GM18505 (cell line): ENCODE measurements around the gene CTNNA1.
"Not testable (repeated sequence)": the region's sequence is repeated elsewhere in the genome, so short reads cannot be mapped to it uniquely, and the experiment has no call there.

Experiments used
- ATAC-seq: cut with Tn5 transposase; IDR thresholded peaks from one replicate; pipeline ENCODE4 v1.9.1; 2021; ENCODE audit not compliant: unreplicated experiment
- POLR2A ChIP-seq: IDR thresholded peaks from 4 replicates; pipeline ENCODE4 v1.6.1; 2011; ENCODE audit warnings: borderline replicate concordance; ENCODE audit not compliant: insufficient read depth, insufficient read length; ENCODE audit errors: extremely low read depth

Gene CTNNA1

GRCh38 chr5:138760448-138761110, 7.4 kb downstream of the CTNNA1 start:
- no peak for TF ChIP-seq POLR2A
- no peak for ATAC-seq

DNA sequence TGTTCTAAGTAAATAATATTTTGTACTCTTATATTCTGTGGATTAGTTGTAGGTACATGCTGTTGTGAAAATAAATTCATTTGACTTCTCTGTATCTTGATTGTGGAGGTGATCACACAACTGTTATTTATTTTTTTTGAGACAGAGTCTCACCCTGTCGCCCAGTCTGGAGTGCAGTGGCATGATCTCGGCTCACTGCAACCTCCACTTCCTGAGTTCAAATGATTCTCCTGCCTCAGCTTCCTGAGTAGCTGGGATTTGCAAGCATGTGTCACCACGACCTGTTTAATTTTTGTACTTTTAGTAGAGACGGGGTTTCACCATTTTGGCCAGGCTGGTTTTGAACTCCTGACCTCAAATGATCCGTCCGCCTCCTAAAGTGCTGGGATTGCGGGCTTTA, 7.9 kb downstream of the CTNNA1 start:
- ATAC-seq = not testable (repeated sequence)

DNA sequence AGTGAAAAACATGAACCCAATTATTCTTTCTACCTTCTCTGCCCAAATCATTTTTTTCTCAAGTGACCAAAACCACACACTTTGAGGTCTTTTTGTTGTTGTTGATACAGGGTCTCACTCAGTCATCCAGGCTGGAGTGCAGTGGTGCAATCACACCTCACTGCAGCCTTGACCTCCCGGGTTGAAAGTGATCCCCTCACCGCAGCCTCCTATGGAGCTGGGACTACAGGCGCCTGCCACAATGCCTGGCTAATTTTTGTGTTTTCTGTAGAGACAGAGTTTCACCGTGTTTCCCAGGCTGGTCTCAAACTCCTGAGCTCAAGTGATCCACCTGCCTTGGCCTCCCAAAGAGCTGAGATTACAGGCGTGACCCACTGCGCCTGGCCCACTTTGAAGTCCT, 8.4 kb downstream of the CTNNA1 start:
- not testable (repeated sequence) for ATAC-seq

GRCh38 chr5:138762110-138762509, 8.9 kb downstream of the CTNNA1 start:
- ATAC-seq = no peak
- no peak for TF ChIP-seq POLR2A

- no peak for TF ChIP-seq POLR2A
- no peak for ATAC-seq
Measured at GRCh38 chr5:138763037-138763778, 10.0 kb downstream of the CTNNA1 start.

DNA sequence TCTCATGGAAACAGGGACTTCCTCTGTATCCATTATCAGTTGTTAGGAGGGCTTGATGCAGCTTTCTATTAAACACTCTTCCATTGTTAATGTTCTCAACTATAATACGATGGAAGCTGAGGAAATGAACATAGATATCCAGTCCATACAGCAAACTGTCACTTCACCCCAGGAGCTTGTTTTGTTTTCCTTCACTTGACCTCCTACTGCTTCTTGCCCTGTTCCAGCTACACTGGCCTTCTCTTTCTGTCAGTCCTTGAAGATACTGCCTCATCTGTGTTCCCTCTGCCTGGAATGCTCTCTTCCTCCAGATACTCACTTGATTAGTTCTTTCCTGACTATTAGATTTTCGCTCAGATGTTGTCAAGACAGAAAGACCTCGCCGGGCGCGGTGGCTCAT, 17.1 kb downstream of the CTNNA1 start:
- TF ChIP-seq POLR2A = no peak
- no peak for ATAC-seq

- no peak for ATAC-seq
- TF ChIP-seq POLR2A = no peak
Measured at GRCh38 chr5:138770977-138771376, 17.8 kb downstream of the CTNNA1 start.

DNA sequence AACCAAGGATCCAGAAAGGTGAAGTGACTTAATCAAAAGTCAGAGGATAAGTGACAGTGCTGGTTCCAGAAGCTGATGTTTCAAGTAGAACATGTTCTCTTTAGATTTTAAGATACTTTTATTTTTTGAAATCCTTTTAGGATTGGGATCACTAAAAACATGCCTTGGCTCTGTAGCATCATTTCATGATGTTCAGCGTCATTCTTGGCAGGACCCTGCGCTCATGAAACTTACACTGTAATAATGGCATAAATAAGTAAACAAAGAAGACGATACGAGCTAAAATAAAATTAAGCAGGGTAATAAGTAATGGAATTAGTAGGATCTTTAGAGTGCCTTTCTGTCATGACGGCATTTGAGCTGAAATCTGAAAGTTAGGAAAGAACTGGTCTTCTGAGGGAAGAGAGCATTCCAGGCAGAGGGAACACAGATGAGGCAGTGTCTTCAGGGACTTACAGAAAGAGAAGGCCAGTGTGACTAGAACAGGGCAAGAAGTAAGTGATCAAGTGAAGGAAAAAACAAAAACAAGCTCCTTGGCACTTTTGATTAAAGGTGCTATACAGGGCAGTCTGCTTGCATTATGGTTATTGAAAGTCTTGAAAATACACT, 19.9 kb downstream of the CTNNA1 start:
- ATAC-seq = no peak
- TF ChIP-seq POLR2A = no peak

DNA sequence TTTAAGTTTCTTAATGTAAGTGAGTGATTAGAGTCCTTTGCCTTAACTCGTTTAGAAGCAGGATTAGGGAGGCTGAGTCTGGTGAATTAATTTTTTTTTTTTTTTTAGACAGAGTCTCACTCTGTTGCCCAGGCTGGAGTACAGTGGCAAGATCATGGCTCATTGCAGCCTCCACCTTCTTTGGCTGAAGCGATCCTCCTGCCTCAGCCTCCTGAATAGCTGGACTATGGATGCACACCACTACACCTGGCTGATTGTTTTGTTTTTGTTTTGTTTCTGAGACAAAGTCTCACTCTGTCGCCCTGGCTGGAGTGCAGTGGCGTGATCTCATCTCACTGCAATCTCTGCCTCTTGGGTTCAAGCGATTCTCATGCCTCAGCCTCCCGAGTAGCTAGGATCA, 20.4 kb downstream of the CTNNA1 start:
- ATAC-seq = not testable (repeated sequence)

- TF ChIP-seq POLR2A = no peak
- no peak for ATAC-seq
Measured at GRCh38 chr5:138775034-138775433, 21.8 kb downstream of the CTNNA1 start.

GRCh38 chr5:138778234-138778633, 25.0 kb downstream of the CTNNA1 start:
- no peak for TF ChIP-seq POLR2A
- no peak for ATAC-seq

DNA sequence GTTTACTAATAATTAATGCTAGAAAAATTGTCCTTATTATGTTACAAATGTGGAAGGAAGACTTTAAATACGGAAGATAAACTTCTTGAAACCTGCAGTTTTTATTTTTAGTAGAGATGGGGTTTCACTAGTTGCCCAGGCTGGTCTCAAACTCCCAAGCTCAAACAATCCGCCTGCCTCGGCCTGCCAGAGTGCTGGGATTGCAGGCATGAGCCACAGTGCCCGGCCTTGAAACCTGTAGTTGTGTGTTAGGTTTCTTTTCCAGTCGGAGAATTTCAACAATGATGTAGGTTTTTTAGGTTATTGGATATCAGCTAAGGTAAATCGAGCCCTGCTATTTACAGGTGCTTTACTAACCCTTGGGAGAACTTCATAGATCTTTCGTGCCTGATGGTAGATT, 30.8 kb downstream of the CTNNA1 start:
- no peak for ATAC-seq
- TF ChIP-seq POLR2A = no peak

- ATAC-seq = no peak
- TF ChIP-seq POLR2A = no peak
Measured at GRCh38 chr5:138784590-138784989, 31.4 kb downstream of the CTNNA1 start.

GRCh38 chr5:138789771-138790242, 36.6 kb downstream of the CTNNA1 start:
- TF ChIP-seq POLR2A = no peak
- ATAC-seq = no peak
